ENCODE results near the gene ARID3A.

GRCh38 chr19:970695-971094, 44.9 kb downstream of the ARID3A start:
- TF ChIP-seq CTCF (IDR thresholded peaks at IDR 0.05; ENCODE audit: low read length) (peak; percentile 67), EZH2 (optimal IDR thresholded peaks at IDR 0.05; ENCODE audit: low read depth, low read length) (no peak), EZH2phosphoT487 (IDR thresholded peaks at IDR 0.05; ENCODE audit: low read length) (no peak)

All from MM.1S (cell line).